ENCODE measurements around the gene CFL2.
A peak's percentile ranks its signal among the peaks of the same experiment; 100 is the strongest.
"Not testable (repeated sequence)": the region's sequence is repeated elsewhere in the genome, so short reads cannot be mapped to it uniquely, and the experiment has no call there.

Gene CFL2

GRCh38 chr14:34711796-34712712 is 2.3 kb downstream of the CFL2 start:
- Histone ChIP-seq H3K27me3 (ENCODE audit: insufficient read depth, low read length) (no peaks in the 10 kb centered on the region), H3K79me2 (ENCODE audit: control insufficient read depth, insufficient read depth, low read length, unreplicated experiment) (peaks cover 25% of the 10 kb centered on the region), H3K4me1 (ENCODE audit: control insufficient read depth, insufficient read depth, low read length, unreplicated experiment) (peaks cover 45% of the 10 kb centered on the region), H3K27ac (ENCODE audit: low read depth, low read length) (peak overlapping the region; percentile 74), H3K36me3 (ENCODE audit: insufficient read depth, low read length) (peaks cover 18% of the 10 kb centered on the region), H2AFZ (ENCODE audit: low read length, unreplicated experiment) (no peak overlapping the region), H3K4me3 (ENCODE audit: low read depth, low read length) (peak overlapping the region; percentile 93)

GRCh38 chr14:34711169-34711568 is 3.2 kb downstream of the CFL2 start:
- H2AFZ ChIP-seq (ENCODE audit: low read length, unreplicated experiment): no peak overlapping the region
- peaks cover 18% of the 10 kb centered on the region for H3K36me3 ChIP-seq (ENCODE audit: insufficient read depth, low read length)
- no peaks in the 10 kb centered on the region for H3K27me3 ChIP-seq (ENCODE audit: insufficient read depth, low read length)
- H3K79me2 ChIP-seq (ENCODE audit: control insufficient read depth, insufficient read depth, low read length, unreplicated experiment): peaks cover 25% of the 10 kb centered on the region
- H3K4me3 ChIP-seq (ENCODE audit: low read depth, low read length): peak overlapping the region; percentile 93
- H3K27ac ChIP-seq (ENCODE audit: low read depth, low read length): peak overlapping the region; percentile 74
- H3K4me1 ChIP-seq (ENCODE audit: control insufficient read depth, insufficient read depth, low read length, unreplicated experiment): peaks cover 45% of the 10 kb centered on the region

GRCh38 chr14:34710744-34711143 is 3.6 kb downstream of the CFL2 start:
- H3K36me3 ChIP-seq (ENCODE audit: insufficient read depth, low read length): peaks cover 18% of the 10 kb centered on the region
- H3K27me3 ChIP-seq (ENCODE audit: insufficient read depth, low read length): no peaks in the 10 kb centered on the region
- H3K4me3 ChIP-seq (ENCODE audit: low read depth, low read length): peak overlapping the region; percentile 93
- H3K27ac ChIP-seq (ENCODE audit: low read depth, low read length): peak overlapping the region; percentile 74
- H2AFZ ChIP-seq (ENCODE audit: low read length, unreplicated experiment): no peak overlapping the region
- peaks cover 43% of the 10 kb centered on the region for H3K4me1 ChIP-seq (ENCODE audit: control insufficient read depth, insufficient read depth, low read length, unreplicated experiment)
- peaks cover 25% of the 10 kb centered on the region for H3K79me2 ChIP-seq (ENCODE audit: control insufficient read depth, insufficient read depth, low read length, unreplicated experiment)

GRCh38 chr14:34710006-34710405 is 4.4 kb downstream of the CFL2 start:
- H3K4me1 ChIP-seq (ENCODE audit: control insufficient read depth, insufficient read depth, low read length, unreplicated experiment): peaks cover 40% of the 10 kb centered on the region
- H3K36me3 ChIP-seq (ENCODE audit: insufficient read depth, low read length): peaks cover 18% of the 10 kb centered on the region
- H3K79me2 ChIP-seq (ENCODE audit: control insufficient read depth, insufficient read depth, low read length, unreplicated experiment): peaks cover 25% of the 10 kb centered on the region
- H3K4me3 ChIP-seq (ENCODE audit: low read depth, low read length): no peak overlapping the region
- H3K27me3 ChIP-seq (ENCODE audit: insufficient read depth, low read length): no peaks in the 10 kb centered on the region
- no peak overlapping the region for H2AFZ ChIP-seq (ENCODE audit: low read length, unreplicated experiment)
- peak overlapping the region; percentile 74 for H3K27ac ChIP-seq (ENCODE audit: low read depth, low read length)

GRCh38 chr14:34707722-34708121 is 6.7 kb downstream of the CFL2 start:
- Histone ChIP-seq H2AFZ (ENCODE audit: low read length, unreplicated experiment) (no peak overlapping the region), H3K27me3 (ENCODE audit: insufficient read depth, low read length) (no peaks in the 10 kb centered on the region), H3K4me3 (ENCODE audit: low read depth, low read length) (no peak overlapping the region), H3K79me2 (ENCODE audit: control insufficient read depth, insufficient read depth, low read length, unreplicated experiment) (peaks cover 12% of the 10 kb centered on the region), H3K4me1 (ENCODE audit: control insufficient read depth, insufficient read depth, low read length, unreplicated experiment) (peaks cover 35% of the 10 kb centered on the region), H3K36me3 (ENCODE audit: insufficient read depth, low read length) (peaks cover 13% of the 10 kb centered on the region), H3K27ac (ENCODE audit: low read depth, low read length) (no peak overlapping the region)

GRCh38 chr14:34701808-34702207 is 12.6 kb downstream of the CFL2 start:
- Histone ChIP-seq H2AFZ (ENCODE audit: low read length, unreplicated experiment) (no peak overlapping the region), H3K79me2 (ENCODE audit: control insufficient read depth, insufficient read depth, low read length, unreplicated experiment) (no peaks in the 10 kb centered on the region), H3K27ac (ENCODE audit: low read depth, low read length) (no peak overlapping the region), H3K4me3 (ENCODE audit: low read depth, low read length) (no peak overlapping the region), H3K36me3 (ENCODE audit: insufficient read depth, low read length) (no peaks in the 10 kb centered on the region), H3K4me1 (ENCODE audit: control insufficient read depth, insufficient read depth, low read length, unreplicated experiment) (peaks cover 21% of the 10 kb centered on the region), H3K27me3 (ENCODE audit: insufficient read depth, low read length) (no peaks in the 10 kb centered on the region)

- H3K27ac ChIP-seq (ENCODE audit: low read depth, low read length): peak overlapping the region; percentile 93
- peak overlapping the region; percentile 60 for H3K4me3 ChIP-seq (ENCODE audit: low read depth, low read length)
- no peaks in the 10 kb centered on the region for H3K36me3 ChIP-seq (ENCODE audit: insufficient read depth, low read length)
- H3K79me2 ChIP-seq (ENCODE audit: control insufficient read depth, insufficient read depth, low read length, unreplicated experiment): no peaks in the 10 kb centered on the region
- H3K4me1 ChIP-seq (ENCODE audit: control insufficient read depth, insufficient read depth, low read length, unreplicated experiment): peaks cover 21% of the 10 kb centered on the region
- no peaks in the 10 kb centered on the region for H3K27me3 ChIP-seq (ENCODE audit: insufficient read depth, low read length)
- H2AFZ ChIP-seq (ENCODE audit: low read length, unreplicated experiment): no peak overlapping the region
Measured at GRCh38 chr14:34700622-34701130, 13.7 kb downstream of the CFL2 start.

- Histone ChIP-seq H3K4me3 (ENCODE audit: low read depth, low read length) (peak overlapping the region; percentile 60), H3K36me3 (ENCODE audit: insufficient read depth, low read length) (no peaks in the 10 kb centered on the region), H3K79me2 (ENCODE audit: control insufficient read depth, insufficient read depth, low read length, unreplicated experiment) (no peaks in the 10 kb centered on the region), H3K4me1 (ENCODE audit: control insufficient read depth, insufficient read depth, low read length, unreplicated experiment) (peaks cover 18% of the 10 kb centered on the region), H3K27me3 (ENCODE audit: insufficient read depth, low read length) (no peaks in the 10 kb centered on the region), H2AFZ (ENCODE audit: low read length, unreplicated experiment) (peak overlapping the region; percentile 16), H3K27ac (ENCODE audit: low read depth, low read length) (peak overlapping the region; percentile 93)
Measured at GRCh38 chr14:34699873-34700621, 14.3 kb downstream of the CFL2 start.

GRCh38 chr14:34694216-34694615 is 20.2 kb downstream of the CFL2 start:
- not testable (repeated sequence) for H3K36me3 ChIP-seq (ENCODE audit: insufficient read depth, low read length); H3K79me2 ChIP-seq (ENCODE audit: control insufficient read depth, insufficient read depth, low read length, unreplicated experiment); H3K4me3 ChIP-seq (ENCODE audit: low read depth, low read length); H3K27me3 ChIP-seq (ENCODE audit: insufficient read depth, low read length); H2AFZ ChIP-seq (ENCODE audit: low read length, unreplicated experiment); H3K4me1 ChIP-seq (ENCODE audit: control insufficient read depth, insufficient read depth, low read length, unreplicated experiment); H3K27ac ChIP-seq (ENCODE audit: low read depth, low read length)

- H3K36me3 ChIP-seq (ENCODE audit: insufficient read depth, low read length): no peaks in the 10 kb centered on the region
- H3K27me3 ChIP-seq (ENCODE audit: insufficient read depth, low read length): no peaks in the 10 kb centered on the region
- H3K4me1 ChIP-seq (ENCODE audit: control insufficient read depth, insufficient read depth, low read length, unreplicated experiment): peaks cover 9% of the 10 kb centered on the region
- peak overlapping the region; percentile 68 for H3K4me3 ChIP-seq (ENCODE audit: low read depth, low read length)
- H2AFZ ChIP-seq (ENCODE audit: low read length, unreplicated experiment): peak overlapping the region; percentile 85
- no peaks in the 10 kb centered on the region for H3K79me2 ChIP-seq (ENCODE audit: control insufficient read depth, insufficient read depth, low read length, unreplicated experiment)
- H3K27ac ChIP-seq (ENCODE audit: low read depth, low read length): no peak overlapping the region
Measured at GRCh38 chr14:34693228-34693939, 21.0 kb downstream of the CFL2 start.
